Bronchial epithelial cell (primary cell): ENCODE results near the gene POU2F2. TPM values are rescaled to one million over a fixed set of nuclear protein-coding genes. Genes with fewer than 3 reads are reported as not detected.

ENCODE experiments used
- DNase-seq: peaks from one replicate; pipeline ENCODE4 v3.0.0-alpha.2; 2010; ENCODE audit warnings: low read depth
- FAIRE-seq: peaks from 2 replicates; lab custom pipeline; 2011; peaks lifted over from hg19 to GRCh38; lab: Jason Lieb, UNC
- H3K27me3 ChIP-seq: 2 replicates; pipeline ENCODE4 v1.5.1; 2011; ENCODE audit warnings: low read length; ENCODE audit not compliant: control insufficient read depth, insufficient read depth
- H3K36me3 ChIP-seq: 2 replicates; pipeline ENCODE4 v1.5.1; 2011; ENCODE audit warnings: low read length; ENCODE audit not compliant: control insufficient read depth, insufficient read depth
- H3K4me3 ChIP-seq: 2 replicates; pipeline ENCODE4 v1.5.1; 2011; ENCODE audit warnings: mild to moderate bottlenecking, low read depth, low read length, control low read depth
- total RNA-seq: library from RNA; depleted of rRNA; stranded (reverse); fragments of >200 nt; gene quantifications from 2 replicates; pipeline ENCODE4 v1.2.1, GENCODE V29; 2014
- TF ChIP-seq, protein P1 (sequence below): IDR thresholded peaks from 2 replicates; pipeline ENCODE4 v1.5.1; 2011; ENCODE audit warnings: mild to moderate bottlenecking, moderate library complexity, low read length, control low read depth, inconsistent platforms; ENCODE audit not compliant: insufficient read depth, severe bottlenecking

Gene POU2F2
- total RNA-seq, 1 donor from 2014 or later = 0.53 TPM

DNA sequence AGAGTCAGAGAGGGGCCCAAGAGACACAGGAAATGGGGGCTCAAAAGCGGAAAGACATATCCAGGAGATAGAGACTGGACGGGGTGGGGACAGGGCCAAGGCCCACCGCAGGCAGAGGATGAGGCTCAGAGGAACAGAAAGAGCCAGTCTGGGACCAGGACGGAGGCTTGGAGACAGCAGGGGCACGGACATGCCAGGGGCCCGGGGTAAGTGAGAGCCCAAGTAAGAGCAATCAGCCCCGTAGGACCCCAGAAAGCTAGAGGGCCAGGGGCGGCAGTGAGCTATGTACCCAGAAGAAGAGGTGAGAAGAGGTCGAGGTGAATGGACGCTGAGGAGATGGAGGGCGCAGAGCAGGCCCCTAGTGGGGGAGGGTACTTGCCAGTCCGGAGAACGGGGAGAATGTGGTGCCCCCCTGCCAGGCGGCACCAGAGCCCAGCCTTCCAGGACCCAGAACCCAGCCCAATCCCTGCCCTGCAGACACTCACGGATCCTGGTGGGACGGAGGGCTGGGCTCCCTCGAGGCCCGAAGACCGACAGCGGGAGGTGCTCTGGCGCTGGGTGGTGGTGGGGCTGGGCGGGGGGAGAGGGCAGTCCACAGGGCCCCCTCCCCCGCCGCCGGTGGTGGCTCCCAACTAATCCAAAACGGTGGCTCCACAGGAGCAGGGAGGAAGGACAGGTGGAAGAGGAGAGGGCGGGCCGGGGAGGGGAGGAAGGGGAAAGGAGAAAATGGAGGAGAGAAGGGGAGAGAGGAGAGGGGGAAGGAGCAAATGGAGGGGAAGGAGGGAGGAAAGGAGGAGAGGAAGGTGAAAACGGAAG is 63.3 kb downstream of the POU2F2 start:
- DNase-seq (no peak), FAIRE-seq (no peak)
- Histone ChIP-seq H3K4me3 (no peak overlapping the region), H3K36me3 (no peaks in the 10 kb centered on the region), H3K27me3 (peaks cover 22% of the 10 kb centered on the region)
- TF ChIP-seq, protein P1, sequence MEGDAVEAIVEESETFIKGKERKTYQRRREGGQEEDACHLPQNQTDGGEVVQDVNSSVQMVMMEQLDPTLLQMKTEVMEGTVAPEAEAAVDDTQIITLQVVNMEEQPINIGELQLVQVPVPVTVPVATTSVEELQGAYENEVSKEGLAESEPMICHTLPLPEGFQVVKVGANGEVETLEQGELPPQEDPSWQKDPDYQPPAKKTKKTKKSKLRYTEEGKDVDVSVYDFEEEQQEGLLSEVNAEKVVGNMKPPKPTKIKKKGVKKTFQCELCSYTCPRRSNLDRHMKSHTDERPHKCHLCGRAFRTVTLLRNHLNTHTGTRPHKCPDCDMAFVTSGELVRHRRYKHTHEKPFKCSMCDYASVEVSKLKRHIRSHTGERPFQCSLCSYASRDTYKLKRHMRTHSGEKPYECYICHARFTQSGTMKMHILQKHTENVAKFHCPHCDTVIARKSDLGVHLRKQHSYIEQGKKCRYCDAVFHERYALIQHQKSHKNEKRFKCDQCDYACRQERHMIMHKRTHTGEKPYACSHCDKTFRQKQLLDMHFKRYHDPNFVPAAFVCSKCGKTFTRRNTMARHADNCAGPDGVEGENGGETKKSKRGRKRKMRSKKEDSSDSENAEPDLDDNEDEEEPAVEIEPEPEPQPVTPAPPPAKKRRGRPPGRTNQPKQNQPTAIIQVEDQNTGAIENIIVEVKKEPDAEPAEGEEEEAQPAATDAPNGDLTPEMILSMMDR = no peak

DNA sequence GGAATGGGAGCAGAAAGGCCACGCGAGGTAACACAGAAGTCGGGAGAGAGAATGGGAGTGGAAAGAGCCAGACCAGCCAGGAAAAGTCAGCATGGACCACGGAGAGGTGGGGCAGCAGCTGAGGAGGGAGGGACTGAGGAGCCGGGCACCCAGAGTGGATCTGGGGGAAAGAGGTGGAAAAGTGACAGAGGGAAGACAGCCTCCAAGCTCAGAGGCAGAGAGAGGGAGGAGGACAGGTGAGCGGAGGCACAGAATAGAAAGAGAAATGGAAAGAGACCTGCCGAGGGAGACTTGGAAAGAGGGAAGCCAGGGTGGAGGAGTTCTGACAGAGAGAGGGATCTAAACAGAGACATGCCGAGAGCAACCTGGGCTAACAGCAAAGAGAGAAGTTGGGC is 63.9 kb downstream of the POU2F2 start:
- FAIRE-seq = no peak
- Histone ChIP-seq H3K4me3 (no peak overlapping the region), H3K27me3 (peaks cover 22% of the 10 kb centered on the region)

DNA sequence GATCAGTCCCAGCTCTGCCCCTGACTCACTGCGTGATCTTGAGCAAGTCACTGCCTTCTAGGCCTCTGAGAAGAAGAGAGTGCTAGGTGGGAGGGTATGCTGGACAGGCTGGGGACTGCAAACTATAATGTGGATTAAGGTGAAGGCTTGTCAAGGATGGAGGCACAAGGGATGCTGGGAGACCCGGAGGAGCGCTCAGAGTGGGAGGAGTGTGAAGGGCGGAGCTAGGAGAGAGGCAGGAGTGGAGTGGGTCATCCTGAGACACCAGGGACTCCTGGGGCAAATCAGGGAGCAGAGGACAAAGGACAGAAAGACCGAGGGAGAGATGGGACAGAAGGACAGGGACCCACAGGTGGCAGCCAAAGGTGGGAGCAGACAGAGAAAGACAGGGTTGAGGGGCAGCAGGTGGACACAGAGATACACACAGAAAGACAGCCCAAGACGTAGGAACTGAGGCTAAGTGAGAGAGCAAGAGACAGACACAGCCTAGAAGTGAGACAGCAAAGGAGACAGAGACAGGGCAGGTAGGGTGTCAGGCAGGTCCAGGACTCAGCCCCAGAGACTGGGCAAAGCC is 64.8 kb downstream of the POU2F2 start:
- Histone ChIP-seq H3K36me3 (no peaks in the 10 kb centered on the region), H3K27me3 (peaks cover 22% of the 10 kb centered on the region), H3K4me3 (no peak overlapping the region)
- FAIRE-seq = no peak
- DNase-seq = no peak
- TF ChIP-seq, protein P1 = no peak

More for the DNA sequence above, 63.9 kb downstream of the POU2F2 start:
- no peak for DNase-seq
- TF ChIP-seq, protein P1 = no peak
- no peaks in the 10 kb centered on the region for H3K36me3 ChIP-seq

DNA sequence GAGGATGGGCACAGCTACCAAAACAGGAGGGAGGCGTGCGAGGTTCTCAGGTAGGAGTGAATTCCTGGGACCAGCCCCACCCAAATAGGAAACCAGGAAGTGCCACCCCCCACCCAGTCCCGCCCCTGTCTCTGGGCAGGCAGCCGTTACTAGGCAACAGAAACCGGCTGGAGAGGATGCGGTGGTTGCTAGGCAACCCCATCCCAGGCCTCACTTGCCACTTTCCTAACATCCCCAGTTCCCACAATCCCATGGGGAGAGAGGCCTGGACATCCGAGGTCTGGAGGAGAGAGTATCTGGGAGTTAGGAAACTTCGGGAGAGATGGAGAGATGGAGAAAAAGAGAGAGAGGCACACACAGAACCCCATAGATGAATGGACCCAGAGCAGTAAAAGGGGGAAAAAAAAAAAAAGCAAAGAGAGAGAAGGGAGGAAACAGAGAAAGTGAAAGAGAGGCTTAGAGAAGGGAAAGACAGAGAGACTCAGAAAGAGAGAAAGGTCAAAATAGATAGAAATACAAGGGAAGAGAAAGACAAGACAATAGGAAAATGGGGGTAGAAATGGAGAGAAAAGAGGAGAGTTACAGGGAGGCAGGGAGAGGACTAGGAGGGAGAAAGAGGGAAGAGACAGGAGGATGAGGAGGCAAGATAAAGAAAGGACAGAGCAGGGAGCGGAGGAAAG is 66.0 kb downstream of the POU2F2 start:
- FAIRE-seq (no peak), DNase-seq (peak; percentile 21)
- no peak overlapping the region for H3K4me3 ChIP-seq
- TF ChIP-seq, protein P1 = no peak
- peaks cover 22% of the 10 kb centered on the region for H3K27me3 ChIP-seq
- no peaks in the 10 kb centered on the region for H3K36me3 ChIP-seq

DNA sequence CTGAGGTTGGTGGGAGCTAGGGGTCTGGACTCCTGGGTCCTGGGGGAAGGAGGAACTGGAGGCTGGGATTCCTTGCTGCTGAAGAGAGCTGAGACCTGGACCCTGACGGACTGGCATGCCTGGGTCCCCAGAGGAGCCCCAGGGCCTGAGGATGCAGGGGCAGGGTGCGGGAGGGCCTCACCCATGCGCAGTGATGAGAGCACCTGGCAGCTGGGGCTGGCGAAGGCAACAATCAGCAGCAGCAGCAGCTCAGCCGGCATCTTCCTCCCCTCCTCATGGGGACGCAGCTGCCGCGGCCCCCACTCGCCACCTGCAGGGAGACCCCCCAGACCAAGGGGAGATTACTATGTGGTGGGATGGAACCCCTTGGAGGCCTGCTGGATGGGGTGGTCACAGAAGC is 66.7 kb downstream of the POU2F2 start:
- TF ChIP-seq, protein P1 = no peak
- FAIRE-seq (no peak), DNase-seq (no peak)
- H3K36me3 ChIP-seq = no peaks in the 10 kb centered on the region
- H3K4me3 ChIP-seq = no peak overlapping the region
- H3K27me3 ChIP-seq = peaks cover 22% of the 10 kb centered on the region
